GM12878 (cell line): ENCODE results near the gene ARFRP1. TPM values are rescaled to one million over a fixed set of nuclear protein-coding genes. Genes with fewer than 3 reads are reported as not detected.

Experiments
- GATAD2B ChIP-seq: fragments of 450-650 bp; conservative IDR thresholded peaks from 2 replicates; pipeline ENCODE4 v1.6.1; 2017; ENCODE audit warnings: low read depth, mild to moderate bottlenecking, moderate library complexity
- HDAC2 ChIP-seq: fragments of 200-600 bp; sonication (generic); IDR thresholded peaks from 2 replicates; pipeline ENCODE4 v1.6.1; 2017
- IRF3 ChIP-seq: fragments of 450-650 bp; IDR thresholded peaks from 2 replicates; pipeline ENCODE4 v1.6.1; 2014; ENCODE audit warnings: mild to moderate bottlenecking
- RBBP5 ChIP-seq: fragments of 200-600 bp; sonication (generic); conservative IDR thresholded peaks from 2 replicates; pipeline ENCODE4 v1.6.1; 2016
- RELA ChIP-seq: fragments of 450-650 bp; IDR thresholded peaks from 2 replicates; pipeline ENCODE4 v1.8.0; 2014; ENCODE audit warnings: borderline replicate concordance; ENCODE audit not compliant: partially characterized antibody
- TAF1 ChIP-seq: IDR thresholded peaks from 2 replicates; pipeline ENCODE4 v1.6.1; 2011; ENCODE audit warnings: mild to moderate bottlenecking, low read depth, low read length, borderline replicate concordance
- ZBTB11 ChIP-seq: fragments of 450-650 bp; formaldehyde crosslinking; IDR thresholded peaks from 2 replicates; pipeline ENCODE4 v1.5.0; 2022; ENCODE audit warnings: mild to moderate bottlenecking, missing genetic modification characterization
- ZNF592 ChIP-seq: fragments of 450-650 bp; IDR thresholded peaks from 2 replicates; pipeline ENCODE4 v1.6.1; 2017; ENCODE audit warnings: mild to moderate bottlenecking, moderate library complexity
- polyA plus RNA-seq, 11 experiments: library from polyadenylated mRNA; depleted of rRNA in 4 of 11; unstranded in 6 of 11; stranded (reverse) in 5 of 11; fragments of >200 nt; fragmentation: Nextera tagmentation in 4 of 11; fragmentation: Illumina TruSeq in 1 of 11; extraction: Ambion mirVana in 4 of 11; extraction: Trizol in 1 of 11; gene quantifications; 1 replicate in 1 of 11; 2 replicates in 10 of 11; pipeline versions ENCODE4 v1.2.1 to v1.2.3, GENCODE V29; 2011 to 2016; ENCODE audit warnings: inconsistent platforms in 2 of 11, missing spikeins in 2 of 11, low read depth in 1 of 11
- total RNA-seq, 4 experiments: library from RNA; depleted of rRNA in 3 of 4; stranded (reverse); fragments of >200 nt in 3 of 4; fragmentation: Illumina TruSeq in 1 of 4; extraction: Trizol in 1 of 4; gene quantifications; 2 replicates each; pipeline versions ENCODE4 v1.2.1 to v1.2.3, GENCODE V29; 2013 to 2021

The ARFRP1 gene
- total and polyA plus RNA-seq, 10 of the 15 experiments (the other 5 are each of a cell fraction or from before 2014, with no cell fraction given) = 0.37 to 71.7 (median 34.6) TPM

GRCh38 chr20:63734946-63735858 is 27.4 kb upstream of the ARFRP1 start (continued):
- TF ChIP-seq ZBTB11 (CRISPR knock-in tag) = no peak
- TF ChIP-seq RELA = no peak
- TF ChIP-seq HDAC2 = no peak
- TF ChIP-seq GATAD2B = no peak
- TF ChIP-seq RBBP5 = no peak
- no peak for TF ChIP-seq ZNF592
- no peak for TF ChIP-seq TAF1
- TF ChIP-seq IRF3 = no peak
